ENCODE results near the gene SLC25A21.

- TF ChIP-seq EP300 (IDR thresholded peaks at IDR 0.05; ENCODE audit: borderline replicate concordance in 1 of 2, control insufficient read depth in 1 of 2, low read depth in 2 of 2, low read length in 2 of 2) = no peak
- no peak for TF ChIP-seq EZH2 (IDR thresholded peaks at IDR 0.05; ENCODE audit: borderline replicate concordance, control insufficient read depth, low read depth, low read length)
- no peak for TF ChIP-seq CTCF (IDR thresholded peaks at IDR 0.05 in 2 of 3, conservative IDR thresholded peaks at IDR 0.05 in 1 of 3; ENCODE audit: control insufficient read depth in 2 of 3, extremely low read depth in 1 of 3, insufficient read depth in 1 of 3, low read depth in 3 of 3, low read length in 3 of 3)
Measured at GRCh38 chr14:36998686-36999085, 173.7 kb downstream of the SLC25A21 start.

Data from GM12878 (cell line).